BJ (cell line): ENCODE measurements around the gene VCL. TPM values are rescaled to one million over a fixed set of nuclear protein-coding genes. Genes with fewer than 3 reads are reported as not detected.

Experiments used
- CTCF ChIA-PET: fragments of 350-600 bp; formaldehyde crosslinking; extraction: SDS; loops from one replicate; lab custom pipeline; 2021; ENCODE audit warnings: antibody characterized with exemption, inconsistent platforms; lab: Yijun Ruan, JAX
- POLR2A ChIA-PET: fragments of 300-600 bp; sonication (Branson Sonifier 250); formaldehyde crosslinking; extraction: SDS; loops from one replicate; lab custom pipeline; 2021; ENCODE audit warnings: antibody characterized with exemption; lab: Charles Lee
- DNase-seq: peaks from one replicate; pipeline ENCODE4 v3.0.0-alpha.2; 2011; ENCODE audit warnings: low read depth
- H3K27me3 ChIP-seq: 2 replicates; pipeline ENCODE4 v1.6.0; 2011; ENCODE audit warnings: low read length; ENCODE audit not compliant: control insufficient read depth, insufficient read depth
- H3K36me3 ChIP-seq: 2 replicates; pipeline ENCODE4 v1.5.1; 2011; ENCODE audit warnings: low read length; ENCODE audit not compliant: control insufficient read depth, insufficient read depth
- H3K4me3 ChIP-seq: 2 replicates; pipeline ENCODE4 v1.5.1; 2011; ENCODE audit warnings: low read depth, mild to moderate bottlenecking, control low read depth, low read length
- polyA plus RNA-seq: library from polyadenylated mRNA; depleted of rRNA; stranded (reverse); fragments of >200 nt; gene quantifications from 2 replicates; pipeline ENCODE4 v1.2.3, GENCODE V29; 2011
- TF ChIP-seq, protein P1 (sequence below): IDR thresholded peaks from 2 replicates; pipeline ENCODE4 v1.5.1; 2011; ENCODE audit warnings: low read depth, mild to moderate bottlenecking, control low read depth, inconsistent platforms, low read length, moderate library complexity; ENCODE audit not compliant: insufficient read depth

VCL gene
- polyA plus RNA-seq, 1 experiment = 255 TPM

DNA sequence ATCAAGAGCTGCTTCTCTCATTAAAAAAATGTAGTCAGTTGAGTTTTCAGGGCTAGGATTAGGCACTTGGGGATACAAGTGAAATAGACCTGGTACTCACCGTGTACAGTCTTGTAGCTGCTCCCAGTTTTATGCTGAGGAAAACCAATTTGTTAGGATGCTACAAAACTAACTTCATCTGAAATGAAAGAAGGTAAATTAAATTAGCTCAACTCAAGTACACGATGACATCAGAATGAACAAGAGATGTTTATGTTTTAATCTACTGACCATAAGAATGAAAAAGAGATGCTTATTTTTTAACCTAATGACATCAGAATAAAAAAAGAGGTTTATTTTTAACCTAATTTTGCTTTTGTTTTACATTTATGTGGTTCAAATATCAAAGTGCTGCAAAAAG lies 79.0 kb downstream of the VCL start:
- H3K36me3 ChIP-seq = peaks cover 6% of the 10 kb centered on the region
- DNase-seq = no peak
- TF ChIP-seq, protein P1, sequence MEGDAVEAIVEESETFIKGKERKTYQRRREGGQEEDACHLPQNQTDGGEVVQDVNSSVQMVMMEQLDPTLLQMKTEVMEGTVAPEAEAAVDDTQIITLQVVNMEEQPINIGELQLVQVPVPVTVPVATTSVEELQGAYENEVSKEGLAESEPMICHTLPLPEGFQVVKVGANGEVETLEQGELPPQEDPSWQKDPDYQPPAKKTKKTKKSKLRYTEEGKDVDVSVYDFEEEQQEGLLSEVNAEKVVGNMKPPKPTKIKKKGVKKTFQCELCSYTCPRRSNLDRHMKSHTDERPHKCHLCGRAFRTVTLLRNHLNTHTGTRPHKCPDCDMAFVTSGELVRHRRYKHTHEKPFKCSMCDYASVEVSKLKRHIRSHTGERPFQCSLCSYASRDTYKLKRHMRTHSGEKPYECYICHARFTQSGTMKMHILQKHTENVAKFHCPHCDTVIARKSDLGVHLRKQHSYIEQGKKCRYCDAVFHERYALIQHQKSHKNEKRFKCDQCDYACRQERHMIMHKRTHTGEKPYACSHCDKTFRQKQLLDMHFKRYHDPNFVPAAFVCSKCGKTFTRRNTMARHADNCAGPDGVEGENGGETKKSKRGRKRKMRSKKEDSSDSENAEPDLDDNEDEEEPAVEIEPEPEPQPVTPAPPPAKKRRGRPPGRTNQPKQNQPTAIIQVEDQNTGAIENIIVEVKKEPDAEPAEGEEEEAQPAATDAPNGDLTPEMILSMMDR = no peak
- ChIA-PET CTCF (interaction anchor here (0.8 to 2.9 kb wide), 7 partner anchors 14 to 197 kb away, joined by 3 to 12 read pairs (median 4); no protein-coding TSS in a partner anchor), POLR2A (interaction anchor here (0.7 kb wide), 1 partner anchor 63 kb away, joined by 4 read pairs; no protein-coding TSS in a partner anchor)
- H3K4me3 ChIP-seq = no peak overlapping the region
- no peaks in the 10 kb centered on the region for H3K27me3 ChIP-seq

DNA sequence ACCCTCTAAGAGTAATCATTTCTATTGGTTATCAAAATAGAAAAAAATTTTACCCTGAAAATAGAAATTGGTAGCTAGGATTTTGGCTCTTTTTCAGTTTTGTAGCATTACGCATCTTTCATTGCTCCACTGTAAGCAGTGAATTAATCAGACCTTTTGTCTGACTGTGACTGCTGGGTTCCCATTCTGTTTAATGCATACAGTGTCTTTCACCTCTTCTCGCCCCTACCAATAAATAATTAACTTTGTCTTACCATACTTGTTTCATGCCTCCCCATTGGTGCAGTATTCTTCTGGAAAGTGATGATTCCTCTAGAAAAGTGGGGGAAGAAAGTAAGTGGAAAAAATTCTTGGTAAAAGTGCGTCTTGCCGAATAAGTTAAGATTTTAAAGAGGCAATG lies 79.5 kb downstream of the VCL start:
- H3K36me3 ChIP-seq = peaks cover 9% of the 10 kb centered on the region
- no peak overlapping the region for H3K4me3 ChIP-seq
- no peaks in the 10 kb centered on the region for H3K27me3 ChIP-seq
- POLR2A ChIA-PET = interaction anchor here (0.7 kb wide), 1 partner anchor 64 kb away, joined by 4 read pairs; no protein-coding TSS in a partner anchor
- TF ChIP-seq, protein P1 = no peak
- CTCF ChIA-PET = interaction anchor here (2.5 kb wide), 1 partner anchor 137 kb away, joined by 12 read pairs; no protein-coding TSS in a partner anchor
- DNase-seq = no peak

DNA sequence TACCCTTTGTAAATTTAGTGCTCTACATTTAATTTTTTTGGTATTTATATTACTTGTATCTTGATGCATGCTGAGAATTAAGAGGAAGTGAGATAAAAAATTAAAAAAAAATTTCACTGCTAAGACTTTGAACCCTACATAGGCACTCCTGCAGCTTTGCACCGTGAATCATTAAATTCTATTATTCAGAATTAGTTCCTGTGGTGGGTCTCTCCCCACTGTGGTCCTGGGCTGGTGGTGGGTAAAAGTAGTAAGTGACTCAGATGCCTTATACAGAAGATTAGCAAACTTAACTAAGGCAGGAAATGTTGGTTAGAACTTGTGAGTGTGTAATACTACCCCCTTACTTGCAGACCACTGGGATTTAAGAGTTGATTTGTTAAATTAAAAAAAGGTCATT lies 80.1 kb downstream of the VCL start:
- DNase-seq = no peak
- no peaks in the 10 kb centered on the region for H3K27me3 ChIP-seq
- ChIA-PET CTCF (interaction anchor here (5.1 to 5.4 kb wide), 2 partner anchors 136 to 192 kb away, joined by 44 to 46 read pairs; no protein-coding TSS in a partner anchor), POLR2A (no interaction called here)
- H3K4me3 ChIP-seq = no peak overlapping the region
- TF ChIP-seq, protein P1 = no peak
- H3K36me3 ChIP-seq = peaks cover 9% of the 10 kb centered on the region

DNA sequence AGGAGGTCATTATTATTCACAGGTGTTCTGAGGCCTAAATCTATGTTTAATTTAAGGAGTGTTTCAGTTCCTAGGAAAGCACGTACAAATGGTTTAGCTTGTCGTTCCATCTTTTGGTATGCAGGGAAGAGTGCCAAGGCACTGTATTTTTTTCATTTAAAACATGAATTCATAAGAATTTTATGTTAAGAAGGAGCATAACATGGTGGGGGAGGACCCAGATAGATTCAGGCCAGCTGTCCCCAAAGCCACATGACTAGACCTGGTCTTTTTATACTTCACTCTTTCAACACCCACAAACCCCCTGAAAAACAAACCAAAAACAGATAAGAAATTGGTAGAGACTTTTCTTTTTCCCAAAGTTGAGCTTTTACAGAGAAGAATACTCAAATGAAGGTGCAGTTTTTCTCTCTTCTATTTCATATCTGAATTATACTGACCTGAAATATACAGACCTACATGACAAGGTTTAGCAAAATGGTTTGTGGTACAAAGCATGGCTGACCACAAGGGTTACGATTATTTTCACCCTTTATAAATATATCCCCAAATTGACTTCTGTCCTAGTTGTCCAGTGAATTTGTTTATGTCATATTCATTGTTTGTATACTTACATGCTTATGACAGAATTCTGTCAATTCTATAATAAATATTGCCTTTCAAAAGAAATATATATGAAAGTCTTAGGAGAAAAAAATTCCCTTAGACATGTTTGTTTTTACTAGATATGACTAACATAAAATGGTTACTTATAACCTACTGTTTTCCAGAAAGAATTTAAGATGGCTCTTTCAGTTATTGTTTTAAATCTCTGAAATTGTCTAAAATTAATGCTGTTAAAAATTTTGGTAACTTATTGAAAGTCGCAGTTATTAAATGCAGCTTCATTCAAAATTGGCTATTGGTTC lies 81.4 kb downstream of the VCL start:
- no peaks in the 10 kb centered on the region for H3K27me3 ChIP-seq
- H3K36me3 ChIP-seq = peaks cover 8% of the 10 kb centered on the region
- no peak for DNase-seq
- ChIA-PET CTCF (interaction anchor here (0.7 to 5.4 kb wide), 12 partner anchors 10 to 193 kb away, joined by 3 to 46 read pairs (median 6); no protein-coding TSS in a partner anchor), POLR2A (no interaction called here)
- TF ChIP-seq, protein P1 = no peak
- no peak overlapping the region for H3K4me3 ChIP-seq

DNA sequence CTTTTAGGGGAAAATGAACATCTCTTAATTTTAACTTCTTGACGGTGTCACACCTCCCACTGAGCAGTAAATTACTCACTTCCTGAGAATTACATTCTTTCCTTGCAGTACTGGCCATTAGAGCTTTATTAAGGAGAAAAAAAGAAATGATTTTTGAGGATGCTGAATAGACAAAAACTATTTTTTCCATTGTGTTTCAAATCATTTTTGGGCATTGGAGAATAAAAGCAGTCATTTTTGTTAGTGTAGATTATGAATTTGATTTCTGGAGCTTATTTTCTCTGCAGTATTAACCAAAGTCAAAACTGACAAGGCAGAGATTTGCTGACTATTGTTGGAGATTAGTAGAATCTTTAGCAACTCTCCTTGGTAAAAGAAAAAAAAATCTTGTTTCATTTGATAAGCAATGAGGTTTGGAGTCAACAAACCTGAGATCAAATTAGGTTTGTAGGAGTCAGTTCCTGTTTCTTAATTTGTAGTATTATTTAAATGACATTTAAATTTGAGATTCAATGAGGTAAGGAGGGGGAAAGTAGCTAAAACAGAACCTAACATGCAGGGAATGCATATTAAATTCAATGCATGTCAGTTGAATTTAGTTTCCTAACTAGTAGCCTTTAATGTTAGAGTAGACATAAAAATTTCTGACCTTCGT lies 82.1 kb downstream of the VCL start:
- no peaks in the 10 kb centered on the region for H3K27me3 ChIP-seq
- H3K4me3 ChIP-seq = no peak overlapping the region
- TF ChIP-seq, protein P1 = no peak
- ChIA-PET CTCF (interaction anchor here (0.7 to 5.4 kb wide), 17 partner anchors 9 to 230 kb away, joined by 3 to 46 read pairs (median 6); no protein-coding TSS in a partner anchor), POLR2A (no interaction called here)
- peaks cover 11% of the 10 kb centered on the region for H3K36me3 ChIP-seq
- no peak for DNase-seq
